HTR-8/SVneo (cell line): Measurements from ENCODE around the gene AP3B1.

Experiments
- DNase-seq: peaks from one replicate; pipeline ENCODE4 v3.0.0; 2011; ENCODE audit warnings: low spot score, mixed read lengths; ENCODE audit not compliant: insufficient read length
- FAIRE-seq: peaks from 2 replicates; lab custom pipeline; 2011; peaks lifted over from hg19 to GRCh38; lab: Jason Lieb, UNC

The AP3B1 gene

DNA sequence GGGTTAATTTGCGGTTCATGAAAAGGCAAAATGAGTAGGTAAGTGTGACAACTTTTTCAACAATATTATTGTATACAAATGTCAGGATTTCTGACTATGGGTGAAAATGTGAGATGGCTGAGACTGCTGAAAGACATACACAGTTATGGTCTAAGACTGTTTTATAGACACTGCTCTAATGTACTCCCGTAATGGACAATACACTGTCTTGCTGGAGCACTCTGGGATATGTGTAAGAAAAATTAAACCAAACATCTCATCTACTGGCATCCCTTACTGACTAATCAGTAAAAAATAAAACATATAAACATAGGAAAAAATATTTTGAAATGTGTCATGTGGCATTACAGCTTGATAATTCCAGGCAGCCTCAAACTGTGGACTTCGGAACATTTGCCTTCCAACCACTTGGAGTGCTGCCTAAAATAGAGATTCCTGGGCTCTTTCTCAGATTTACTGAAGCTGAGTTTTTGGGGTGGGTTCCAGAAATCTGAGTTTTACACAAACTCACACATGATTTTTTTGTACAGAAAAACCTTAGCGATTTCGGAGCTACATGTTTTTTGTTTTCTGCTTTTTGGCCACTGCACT, 284.5 kb downstream of the AP3B1 start:
- DNase-seq, result no peak
- FAIRE-seq, result no peak

DNA sequence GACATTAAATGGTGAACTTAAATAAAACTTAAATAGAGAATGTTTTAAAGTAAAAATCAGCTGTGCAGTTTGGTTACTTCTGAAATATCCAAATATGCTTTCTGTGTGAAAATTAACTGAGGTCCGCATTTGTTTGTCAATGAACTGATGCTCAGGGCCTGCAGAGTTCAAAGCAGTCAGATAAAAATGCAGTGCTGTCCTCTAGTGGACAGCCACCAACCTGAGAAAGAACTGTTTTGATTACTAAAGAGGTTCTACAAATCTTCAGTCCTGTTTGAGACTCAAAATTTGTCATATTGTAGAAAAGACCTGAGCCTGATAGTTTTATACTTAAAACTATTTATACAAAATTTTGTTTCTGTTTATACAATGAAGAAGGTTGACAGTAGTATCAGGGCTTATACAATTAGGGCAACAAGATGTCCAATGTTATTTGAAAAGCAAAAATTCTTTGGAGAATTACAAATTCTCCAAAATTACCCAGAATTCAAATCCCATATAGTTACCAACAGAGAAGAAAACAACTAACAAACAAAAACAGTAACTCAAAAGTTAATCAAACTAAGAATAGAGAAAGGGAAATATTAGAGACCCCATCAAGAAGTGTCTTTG, 286.0 kb downstream of the AP3B1 start:
- FAIRE-seq, result peak; percentile 69

DNA sequence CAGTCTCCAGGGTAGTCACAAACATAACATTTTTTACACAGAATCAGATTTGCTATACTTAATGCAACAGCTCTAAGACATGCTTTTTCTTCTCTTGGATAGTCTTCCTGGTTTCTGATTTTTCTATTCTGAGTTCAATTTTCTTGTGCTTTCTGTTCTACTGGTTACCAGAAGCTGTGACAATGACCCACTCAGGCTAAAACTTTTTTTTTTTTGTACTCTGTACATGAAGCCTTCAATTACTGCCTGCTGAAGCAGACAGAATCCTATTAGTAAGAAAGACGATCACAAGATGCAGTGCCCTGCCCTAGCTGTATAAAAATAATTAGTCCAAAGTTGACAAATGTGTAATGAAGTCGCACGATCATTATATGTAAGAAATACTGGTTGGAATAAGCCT, 287.3 kb downstream of the AP3B1 start:
- FAIRE-seq (no peak), DNase-seq (no peak)

More for the DNA sequence above, 286.0 kb downstream of the AP3B1 start:
- peak; percentile 51 for DNase-seq

DNA sequence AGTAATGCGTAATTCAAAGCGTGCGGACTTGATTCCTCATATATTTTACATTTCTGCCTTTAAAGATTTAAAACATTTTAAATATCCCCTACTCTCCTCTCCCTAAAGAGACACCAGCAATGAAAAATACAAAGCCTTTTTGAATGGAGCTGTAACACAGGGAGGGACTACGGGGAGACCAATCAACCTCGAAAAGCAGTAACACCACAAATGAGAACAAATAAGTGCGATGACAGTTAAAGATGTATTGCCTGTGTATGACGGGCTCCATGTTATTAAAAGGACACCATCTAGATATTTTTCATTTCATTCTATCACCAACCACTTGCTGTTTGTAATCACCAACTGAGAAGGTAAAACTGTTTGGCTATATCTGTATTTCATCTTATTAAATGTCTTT, 288.0 kb downstream of the AP3B1 start:
- DNase-seq, result no peak
- FAIRE-seq, result no peak

DNA sequence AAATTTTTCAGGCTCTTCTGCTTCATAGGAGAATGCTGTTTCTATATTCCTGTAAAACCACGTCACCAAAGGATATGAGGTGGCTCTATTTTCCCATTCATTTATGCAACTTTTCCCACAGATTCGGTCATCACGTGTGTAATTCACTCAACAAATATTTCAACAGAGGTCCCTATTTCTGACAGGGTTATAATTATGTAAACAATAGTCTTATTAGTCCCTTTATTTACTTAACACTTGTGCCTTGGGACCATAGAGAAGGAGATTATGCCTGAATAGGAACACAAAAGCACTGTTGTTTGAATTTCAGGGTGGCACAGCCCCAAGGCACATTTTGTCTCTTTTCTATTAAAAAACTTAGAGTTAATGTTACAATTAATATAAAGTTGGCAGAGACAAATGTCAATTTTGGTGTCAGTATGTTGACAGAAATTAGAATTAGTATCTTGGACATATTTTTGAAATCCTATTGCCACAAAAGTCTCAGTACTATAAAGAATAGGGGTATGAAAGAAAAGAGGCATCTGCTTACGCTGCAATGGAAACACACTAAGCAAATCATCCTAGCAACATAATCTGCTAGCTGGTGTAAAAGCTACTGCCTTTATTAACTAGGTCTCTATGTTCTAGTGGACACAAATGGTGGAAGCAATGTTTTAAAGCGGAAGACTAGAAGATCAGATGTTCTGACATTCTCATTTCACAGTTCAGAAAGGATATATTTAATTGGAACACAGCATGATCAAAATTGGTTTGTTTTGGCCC, 289.3 kb downstream of the AP3B1 start:
- FAIRE-seq, result no peak
- DNase-seq, result no peak

DNA sequence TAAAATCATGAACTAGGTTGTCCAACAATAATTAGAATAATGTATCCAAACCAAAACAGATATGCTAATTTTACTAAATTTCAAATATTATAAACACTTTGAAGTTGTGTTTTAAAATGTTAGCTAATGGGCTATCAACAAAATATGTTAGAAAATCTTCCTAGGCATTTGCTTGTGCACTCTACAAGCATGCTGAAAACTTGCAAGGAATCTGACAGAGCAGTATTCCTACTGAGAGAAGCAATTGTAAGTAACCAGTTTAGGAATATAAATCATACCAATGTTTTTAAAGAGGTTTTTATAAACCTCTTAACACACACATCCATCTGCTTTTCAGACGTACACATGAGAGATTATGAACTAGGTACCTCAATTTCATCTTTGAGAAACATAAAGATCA, 289.9 kb downstream of the AP3B1 start:
- FAIRE-seq (no peak), DNase-seq (no peak)

DNA sequence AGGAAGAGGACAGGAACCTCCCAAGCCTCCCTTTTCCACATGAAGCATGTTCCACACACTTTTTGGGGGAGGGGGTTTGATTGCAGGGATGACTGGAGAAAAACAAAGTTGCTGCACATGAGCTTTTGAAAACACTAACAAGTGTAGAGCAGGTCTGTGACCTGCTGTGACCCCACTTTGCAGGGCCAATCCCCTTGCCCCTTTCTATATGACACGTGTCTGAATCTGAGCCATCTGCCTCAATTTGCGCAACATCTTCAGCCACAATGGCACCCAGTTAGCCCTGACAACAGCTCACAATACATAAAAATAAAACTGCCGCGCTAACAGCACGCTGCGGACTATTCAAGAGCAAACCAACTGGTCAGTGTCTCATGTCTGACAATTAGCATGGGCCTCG, 290.6 kb downstream of the AP3B1 start:
- no peak for FAIRE-seq

DNA sequence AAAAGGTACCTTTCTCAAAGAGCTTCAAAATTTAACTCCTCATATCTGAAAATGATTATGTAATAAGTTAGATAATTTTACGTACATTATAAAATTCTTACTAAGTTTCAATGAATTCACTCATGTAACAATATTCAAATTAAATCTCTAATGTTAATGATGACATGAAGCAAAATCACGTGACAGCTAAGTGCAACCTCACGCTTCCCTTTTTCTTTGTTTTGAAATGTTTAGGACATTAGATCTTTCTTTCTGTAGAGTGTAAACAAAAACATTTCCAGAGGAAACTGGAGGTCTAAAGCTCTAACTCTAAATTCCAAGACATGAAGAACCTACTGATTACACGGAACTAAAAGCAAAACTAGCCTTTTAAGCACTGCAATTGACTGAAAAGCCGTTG, 291.0 kb downstream of the AP3B1 start:
- FAIRE-seq (no peak), DNase-seq (no peak)

More for the DNA sequence above, 290.6 kb downstream of the AP3B1 start:
- DNase-seq, result no peak

GRCh38 chr5:78002690-78003089, 291.8 kb downstream of the AP3B1 start:
- DNase-seq, result no peak
- no peak for FAIRE-seq

GRCh38 chr5:78001197-78001596, 293.3 kb downstream of the AP3B1 start:
- DNase-seq, result no peak
- FAIRE-seq, result no peak

DNA sequence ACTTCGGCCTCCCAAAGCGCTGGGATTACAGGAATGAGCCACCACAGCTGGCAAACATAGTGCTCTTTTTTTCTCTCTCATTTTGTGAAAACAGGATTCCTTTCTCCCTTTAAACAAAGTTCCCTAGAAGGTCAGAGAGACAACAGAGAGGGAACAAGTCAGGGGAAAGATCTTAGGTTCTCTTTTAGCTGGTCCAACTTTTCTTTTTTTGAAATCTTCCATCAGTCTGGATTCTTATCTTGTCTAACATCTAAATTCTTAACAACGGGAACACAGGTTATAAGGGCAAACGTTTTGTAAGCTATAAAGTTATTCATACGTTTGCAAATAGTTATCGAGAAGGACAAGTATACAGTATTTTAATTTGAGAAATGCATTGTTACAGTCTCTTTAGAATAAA, 294.3 kb downstream of the AP3B1 start:
- DNase-seq (no peak), FAIRE-seq (no peak)

GRCh38 chr5:77999399-77999798, 295.1 kb downstream of the AP3B1 start:
- no peak for DNase-seq
- no peak for FAIRE-seq

DNA sequence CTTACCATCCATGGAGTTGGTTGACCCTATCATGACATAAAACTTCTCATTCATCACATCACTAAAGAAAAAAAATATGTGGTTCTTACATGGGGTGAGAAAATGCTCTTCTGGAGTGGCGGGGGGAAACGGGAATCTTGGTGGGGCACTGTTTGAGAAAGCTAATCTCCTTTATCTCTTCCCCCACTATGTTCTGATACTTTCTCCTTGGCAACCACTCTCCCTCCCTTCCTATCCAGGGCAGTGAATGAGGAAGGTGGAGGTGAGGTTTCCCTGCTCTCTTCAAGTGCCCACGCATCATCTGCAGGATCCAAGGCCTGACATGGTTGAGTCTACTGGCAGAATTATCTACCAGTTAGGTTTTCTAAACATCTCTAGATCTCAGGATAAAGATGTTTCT, 297.6 kb downstream of the AP3B1 start:
- FAIRE-seq (no peak), DNase-seq (no peak)

- no peak for FAIRE-seq
- DNase-seq, result no peak
Measured at GRCh38 chr5:77995793-77996409, 298.6 kb downstream of the AP3B1 start.

GRCh38 chr5:77994943-77995342, 299.6 kb downstream of the AP3B1 start:
- no peak for DNase-seq
- FAIRE-seq, result no peak

GRCh38 chr5:77993855-77994318, 300.6 kb downstream of the AP3B1 start:
- FAIRE-seq, result no peak

DNA sequence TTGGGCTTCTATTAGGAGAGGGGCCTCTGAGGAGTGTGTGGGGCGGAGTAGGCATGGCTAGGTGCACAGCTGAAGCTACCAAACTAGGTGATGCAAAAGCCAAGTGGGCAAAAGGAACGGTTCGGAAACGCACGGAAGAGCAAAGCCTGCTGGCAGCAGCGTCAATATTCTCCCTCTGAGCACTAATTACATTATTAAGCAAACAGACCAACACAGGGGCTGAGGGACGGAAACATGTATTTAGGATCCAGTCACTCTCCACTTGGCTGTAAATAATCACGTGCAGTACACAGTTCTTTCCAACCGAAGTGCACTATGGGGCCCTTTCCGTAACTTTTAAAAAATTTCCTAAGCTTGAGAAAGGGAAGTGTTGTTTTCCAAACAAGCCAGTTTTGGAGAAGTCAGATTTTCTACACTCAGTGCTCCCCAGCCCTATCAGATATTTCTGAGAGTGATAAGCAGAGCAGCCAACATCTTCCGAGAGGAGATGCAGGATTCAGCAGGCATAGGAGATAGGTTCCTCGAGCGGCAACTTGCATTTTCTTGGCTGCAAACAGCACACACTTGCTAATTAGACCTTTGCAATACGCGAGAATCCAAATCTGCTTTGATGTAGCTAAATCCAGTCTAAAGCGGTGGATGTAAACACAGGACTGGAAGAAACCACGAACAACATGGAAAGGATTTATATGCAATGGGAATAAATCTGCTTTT, 301.2 kb downstream of the AP3B1 start:
- FAIRE-seq (no peak), DNase-seq (no peak)

More at GRCh38 chr5:77993855-77994318, 300.6 kb downstream of the AP3B1 start:
- no peak for DNase-seq

DNA sequence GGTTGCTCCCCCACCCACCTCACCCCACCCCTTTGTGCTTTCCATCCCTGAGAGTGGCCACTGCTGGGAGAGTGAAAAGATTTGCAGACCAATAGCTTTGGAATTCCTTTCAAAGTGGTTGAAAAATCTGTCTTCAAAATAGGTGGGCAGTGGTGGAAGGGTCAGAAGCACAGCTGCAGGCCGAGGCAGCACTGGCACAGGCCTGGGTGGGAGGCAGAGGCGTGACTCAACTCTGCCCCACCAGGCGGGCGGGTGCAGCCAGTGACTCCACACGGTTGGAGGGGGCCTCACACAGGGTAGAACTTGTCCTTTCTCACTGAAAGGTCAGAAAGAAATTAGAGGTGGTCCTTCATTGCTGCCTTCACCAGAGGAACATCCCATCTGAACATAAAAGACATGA, 303.4 kb downstream of the AP3B1 start:
- no peak for FAIRE-seq

DNA sequence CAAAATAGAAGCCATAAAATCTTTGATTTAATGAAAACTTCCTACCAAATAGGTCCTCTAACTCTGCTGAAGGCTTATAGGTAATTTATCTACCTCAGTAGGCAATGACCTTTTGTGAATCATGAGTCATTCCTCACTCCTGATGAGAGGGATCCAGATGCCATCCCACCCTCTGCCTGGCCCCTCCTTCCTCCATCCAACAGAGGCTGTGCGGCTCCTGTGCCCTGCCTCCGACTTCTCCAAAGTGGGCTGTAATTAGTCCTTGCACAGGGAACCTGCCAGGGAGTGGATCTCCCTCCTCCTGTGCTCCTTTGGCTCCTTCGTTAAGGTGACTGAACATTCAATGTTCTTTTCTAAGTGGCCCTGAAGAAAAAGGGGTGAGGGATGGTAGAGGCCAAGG, 304.5 kb downstream of the AP3B1 start:
- FAIRE-seq, result no peak
- DNase-seq, result no peak

More for the DNA sequence above, 303.4 kb downstream of the AP3B1 start:
- DNase-seq, result no peak

GRCh38 chr5:77987988-77988387, 306.5 kb downstream of the AP3B1 start:
- no peak for FAIRE-seq

More at GRCh38 chr5:77987988-77988387, 306.5 kb downstream of the AP3B1 start:
- DNase-seq, result no peak
